Endothelial cell (in vitro differentiated cells): ENCODE measurements around the gene RAB12. TPM values are rescaled to one million over a fixed set of nuclear protein-coding genes. Genes with fewer than 3 reads are reported as not detected.

Source experiments
- DNase-seq: peaks from one replicate; pipeline ENCODE4 v3.0.0; 2021; ENCODE audit warnings: low spot score
- H3K27ac Mint-ChIP-seq: one replicate; pipeline ENCODE4 v1.8.0; 2021; ENCODE audit warnings: mixed read lengths, inconsistent platforms; ENCODE audit not compliant: unreplicated experiment
- H3K27me3 Mint-ChIP-seq: one replicate; pipeline ENCODE4 v1.8.0; 2021; ENCODE audit warnings: mild to moderate bottlenecking, moderate library complexity, mixed read lengths, inconsistent platforms; ENCODE audit not compliant: unreplicated experiment
- H3K36me3 Mint-ChIP-seq: one replicate; pipeline ENCODE4 v1.8.0; 2021; ENCODE audit warnings: mild to moderate bottlenecking, low read depth, mixed read lengths, inconsistent platforms; ENCODE audit not compliant: unreplicated experiment
- H3K4me1 Mint-ChIP-seq: one replicate; pipeline ENCODE4 v1.8.0; 2021; ENCODE audit warnings: mild to moderate bottlenecking, mixed read lengths, inconsistent platforms; ENCODE audit not compliant: unreplicated experiment
- H3K4me3 Mint-ChIP-seq: one replicate; pipeline ENCODE4 v1.8.0; 2021; ENCODE audit warnings: mild to moderate bottlenecking, mixed read lengths, inconsistent platforms; ENCODE audit not compliant: unreplicated experiment
- H3K9me3 Mint-ChIP-seq: one replicate; pipeline ENCODE4 v1.8.0; 2021; ENCODE audit warnings: mixed read lengths, inconsistent platforms; ENCODE audit not compliant: unreplicated experiment
- CTCF ChIP-seq: fragments of 200-600 bp; sonication (generic); IDR thresholded peaks from one replicate; pipeline ENCODE4 v1.5.0; 2021; ENCODE audit warnings: antibody characterized with exemption; ENCODE audit not compliant: unreplicated experiment
- total RNA-seq: library from RNA; stranded (reverse); fragmentation: NEBNext Ultra II Directional; extraction: Animal tissue kit (Norgen Biotek cat#: 25700); gene quantifications from one replicate; pipeline ENCODE4 v1.2.1, GENCODE V29; 2021; ENCODE audit not compliant: unreplicated experiment

Gene RAB12
- total RNA-seq, 1 donor from 2014 or later: 35.3 TPM

- DNase-seq: no peak
- no peak for TF ChIP-seq CTCF
- peaks cover 18% of the 10 kb centered on the region for H3K4me1 Mint-ChIP-seq
- H3K4me3 Mint-ChIP-seq: no peak overlapping the region
- H3K36me3 Mint-ChIP-seq: no peaks in the 10 kb centered on the region
- no peaks in the 10 kb centered on the region for H3K9me3 Mint-ChIP-seq
- H3K27me3 Mint-ChIP-seq: peaks cover 6% of the 10 kb centered on the region
- H3K27ac Mint-ChIP-seq: peak overlapping the region; percentile 16
Observed at GRCh38 chr18:8660316-8660715, 51.1 kb downstream of the RAB12 start.

GRCh38 chr18:8661754-8662559, 52.7 kb downstream of the RAB12 start:
- Mint-ChIP-seq H3K27ac (no peak overlapping the region), H3K27me3 (peaks cover 6% of the 10 kb centered on the region), H3K4me1 (peaks cover 18% of the 10 kb centered on the region), H3K4me3 (no peak overlapping the region), H3K36me3 (no peaks in the 10 kb centered on the region), H3K9me3 (no peaks in the 10 kb centered on the region)
- peak; percentile 36 for DNase-seq
- no peak for TF ChIP-seq CTCF

- H3K27ac Mint-ChIP-seq: no peak overlapping the region
- H3K4me1 Mint-ChIP-seq: peaks cover 18% of the 10 kb centered on the region
- H3K27me3 Mint-ChIP-seq: peaks cover 6% of the 10 kb centered on the region
- H3K36me3 Mint-ChIP-seq: no peaks in the 10 kb centered on the region
- no peak for DNase-seq
- no peaks in the 10 kb centered on the region for H3K9me3 Mint-ChIP-seq
- no peak for TF ChIP-seq CTCF
- no peak overlapping the region for H3K4me3 Mint-ChIP-seq
Observed at GRCh38 chr18:8662560-8663255, 53.5 kb downstream of the RAB12 start.

GRCh38 chr18:8667846-8668245, 58.6 kb downstream of the RAB12 start:
- no peak for TF ChIP-seq CTCF
- no peak overlapping the region for H3K4me3 Mint-ChIP-seq
- H3K27ac Mint-ChIP-seq: no peak overlapping the region
- H3K9me3 Mint-ChIP-seq: no peaks in the 10 kb centered on the region
- peaks cover 7% of the 10 kb centered on the region for H3K4me1 Mint-ChIP-seq
- no peaks in the 10 kb centered on the region for H3K36me3 Mint-ChIP-seq
- peaks cover 5% of the 10 kb centered on the region for H3K27me3 Mint-ChIP-seq
- no peak for DNase-seq

- Mint-ChIP-seq H3K4me1 (peaks cover 2% of the 10 kb centered on the region), H3K4me3 (no peak overlapping the region), H3K36me3 (no peaks in the 10 kb centered on the region), H3K27ac (no peak overlapping the region), H3K9me3 (no peaks in the 10 kb centered on the region), H3K27me3 (peaks cover 3% of the 10 kb centered on the region)
- no peak for DNase-seq
- no peak for TF ChIP-seq CTCF
Observed at GRCh38 chr18:8668381-8668780, 59.1 kb downstream of the RAB12 start.
